HG02840 (cell line): ENCODE measurements around the gene AUTS2.

Source experiments
- ATAC-seq: cut with Tn5 transposase; IDR thresholded peaks from one replicate; pipeline ENCODE4 v1.9.1; 2021; ENCODE audit warnings: mild to moderate bottlenecking, moderate library complexity, moderate number of reproducible peaks; ENCODE audit not compliant: unreplicated experiment, low FRiP score

Gene AUTS2

DNA sequence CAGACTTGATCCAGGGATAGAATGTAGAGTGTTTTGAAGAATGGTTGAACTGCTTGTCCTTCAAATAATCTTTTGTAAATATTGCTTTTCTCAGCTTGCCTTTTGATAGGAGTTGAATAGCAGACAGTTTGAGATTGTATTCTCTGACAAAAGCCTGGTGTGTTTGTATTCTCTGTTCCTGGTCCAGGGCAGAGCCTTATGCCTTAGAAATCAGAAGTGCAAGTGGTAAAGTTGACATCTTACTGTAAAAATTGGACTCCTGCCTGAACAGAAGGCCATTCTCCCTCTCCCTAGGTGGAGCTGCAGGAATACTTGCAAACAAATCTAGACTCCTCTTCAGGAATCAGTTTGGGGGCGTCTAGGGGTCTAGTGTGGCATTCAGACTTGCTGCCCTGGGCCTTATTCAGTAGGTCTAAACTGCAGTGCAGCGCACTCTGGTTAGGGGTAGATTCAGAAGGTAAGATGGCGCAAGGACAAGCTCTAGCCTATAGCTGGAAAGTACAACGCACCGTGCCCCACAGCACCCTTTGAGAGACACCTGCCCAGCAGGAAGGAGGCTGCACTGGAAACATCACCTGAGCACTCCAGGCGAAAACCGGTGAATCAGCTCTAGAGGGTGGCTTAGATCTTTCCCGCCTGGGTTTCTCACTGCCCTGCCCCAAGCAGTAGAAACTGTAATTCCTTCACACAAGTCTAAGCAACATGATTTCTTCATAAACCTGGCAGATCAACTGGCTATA, 925.1 kb downstream of the AUTS2 start:
- ATAC-seq: no peak

DNA sequence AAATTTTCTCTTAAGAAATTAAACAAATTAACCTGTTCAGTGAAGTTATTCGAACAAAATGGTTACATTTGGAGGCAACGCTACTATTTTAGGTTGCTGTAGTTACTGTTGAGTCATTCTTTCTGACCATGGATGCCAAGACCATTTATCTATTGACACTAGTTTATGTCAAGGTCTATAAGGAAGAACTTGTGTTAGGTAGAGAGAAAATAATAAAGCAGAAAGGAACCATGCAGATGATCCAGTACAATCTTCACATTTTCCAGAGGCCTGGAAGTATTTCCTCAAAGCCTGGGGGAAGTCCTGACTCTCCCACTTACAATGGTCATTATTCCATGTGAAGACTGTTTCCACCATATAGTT, 925.7 kb downstream of the AUTS2 start:
- ATAC-seq: no peak

DNA sequence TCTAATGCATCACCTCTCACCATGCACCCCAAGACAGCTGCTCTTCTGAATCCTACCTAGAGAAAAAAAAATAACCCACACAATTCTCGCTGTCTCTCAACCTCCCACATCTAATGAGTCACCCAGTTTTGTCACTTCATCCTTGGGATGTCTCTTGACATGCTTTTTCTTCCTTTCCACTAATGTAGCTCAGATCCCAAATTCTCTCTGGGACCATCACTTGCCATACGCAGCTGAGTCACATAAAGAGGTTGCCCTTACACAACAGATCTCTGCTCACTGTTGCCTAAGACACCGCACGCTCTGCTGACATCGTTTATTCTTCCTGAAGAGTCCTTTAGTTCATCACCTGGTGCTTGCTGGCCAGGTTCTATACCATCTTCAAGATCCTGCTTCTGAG, 927.7 kb downstream of the AUTS2 start:
- no peak for ATAC-seq

DNA sequence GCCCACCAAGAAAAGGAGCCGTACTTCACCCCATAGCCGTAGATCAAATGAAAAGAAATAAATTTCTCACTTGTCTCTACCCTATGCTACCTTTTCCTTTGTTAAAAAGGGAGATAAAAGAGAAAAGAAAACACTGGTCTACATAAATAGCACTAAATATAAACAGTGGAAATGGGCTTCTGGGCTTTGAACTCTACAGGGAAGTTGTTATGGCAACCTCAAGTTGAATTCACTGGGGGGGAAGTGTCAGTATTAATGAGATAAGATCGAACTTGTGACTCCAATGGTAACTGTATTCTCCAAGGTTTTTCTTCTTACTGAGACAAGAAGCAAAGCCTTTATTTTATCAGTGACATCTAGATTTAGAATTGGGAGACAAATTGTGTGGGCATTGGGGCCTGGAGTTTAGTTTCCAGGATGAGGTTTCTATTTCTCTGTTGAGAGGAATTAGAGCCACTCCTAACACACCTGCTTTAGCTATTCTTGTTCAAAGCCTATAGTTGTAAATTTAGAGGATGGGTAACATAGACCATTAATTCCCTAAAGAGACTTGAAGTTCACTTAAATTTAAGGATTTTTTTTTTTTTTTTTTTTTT, 929.3 kb downstream of the AUTS2 start:
- no peak for ATAC-seq

DNA sequence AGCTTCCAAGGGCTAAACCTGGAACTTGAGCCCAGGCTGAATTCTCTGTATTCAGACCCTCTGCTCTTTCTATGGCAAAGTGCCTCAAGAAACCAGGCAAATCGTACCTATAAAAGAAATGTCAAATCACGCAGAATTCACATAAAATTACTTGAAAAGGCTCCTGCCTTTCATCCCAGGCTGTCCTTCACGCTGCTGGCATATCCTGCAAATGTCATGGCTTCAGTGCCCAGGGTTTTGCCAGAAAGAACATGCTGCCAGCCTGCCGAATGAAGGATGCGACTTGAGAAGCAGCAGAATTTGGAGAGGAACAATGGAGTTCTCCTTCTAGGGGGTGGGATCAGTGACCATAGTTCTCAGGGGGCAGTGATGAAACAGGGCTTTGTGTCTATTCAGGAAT, 931.2 kb downstream of the AUTS2 start:
- ATAC-seq: no peak

DNA sequence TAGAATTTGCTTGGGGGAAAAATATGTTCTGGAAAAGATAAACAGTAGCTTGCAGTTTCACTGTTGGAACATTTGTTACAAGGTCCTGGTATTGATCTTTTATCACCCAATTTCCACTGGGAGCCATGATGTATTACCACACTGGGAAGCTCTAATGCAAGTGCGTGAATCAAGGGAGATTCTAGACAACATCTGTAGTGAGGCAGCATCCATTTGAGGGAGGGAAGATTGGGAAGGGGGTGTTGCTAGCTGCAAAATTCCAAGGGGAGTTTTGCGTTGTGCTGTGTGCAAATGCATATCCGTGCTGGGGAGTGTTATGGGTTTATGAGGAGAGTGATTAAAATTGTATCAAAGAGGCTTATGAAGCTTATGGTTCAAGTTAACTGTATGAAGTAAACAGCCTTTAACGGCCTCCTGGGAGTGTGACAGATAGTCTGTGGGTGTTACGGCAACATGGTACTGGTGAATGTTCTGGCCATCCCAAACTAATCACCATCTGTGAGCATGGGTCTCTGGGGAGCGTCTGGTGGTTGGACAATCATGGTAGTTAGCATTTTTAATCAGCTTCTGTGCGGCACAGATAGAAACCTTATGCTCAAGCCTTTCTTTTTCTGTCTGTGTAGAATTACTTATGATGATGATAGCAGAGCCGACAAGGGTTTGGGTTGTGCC, 931.8 kb downstream of the AUTS2 start:
- ATAC-seq: no peak

DNA sequence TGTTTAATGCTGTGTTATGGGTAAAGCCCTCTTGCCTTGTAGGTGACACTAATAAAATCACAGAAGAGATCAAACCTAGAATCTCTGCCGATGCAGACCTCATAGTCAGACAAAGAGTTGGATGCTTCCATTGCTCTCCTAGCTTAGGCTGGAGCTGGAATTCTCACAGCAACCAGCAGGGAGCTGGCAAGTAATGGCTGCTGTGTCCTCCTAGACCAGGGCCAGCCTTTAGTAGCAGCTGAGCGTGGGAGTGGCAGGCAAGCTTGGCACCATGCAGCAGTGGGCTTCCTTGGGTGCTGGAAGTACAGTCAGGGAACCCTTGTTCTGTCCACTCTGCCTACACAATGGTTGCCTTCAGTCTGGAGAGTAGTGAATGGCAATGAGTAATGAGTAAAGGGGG, 935.3 kb downstream of the AUTS2 start:
- ATAC-seq: no peak

DNA sequence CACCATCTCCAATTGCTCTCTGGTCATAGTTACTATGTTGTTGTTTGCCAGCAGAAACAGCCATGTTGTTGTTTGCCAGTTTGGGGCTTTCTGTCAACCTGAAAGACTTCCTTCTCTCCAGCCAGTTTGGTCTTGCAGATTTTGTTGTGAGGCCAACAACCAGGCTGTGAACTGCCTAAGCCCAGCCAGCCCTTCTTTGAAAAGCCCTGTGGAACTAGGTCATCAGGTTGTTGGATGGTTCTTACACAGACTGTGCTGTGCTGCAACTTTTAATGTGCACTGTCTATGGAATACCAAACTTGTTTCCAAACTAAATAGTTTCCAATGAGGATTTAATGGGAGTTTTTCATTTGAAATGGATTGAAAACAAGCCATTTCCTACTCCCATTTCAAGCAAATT, 940.9 kb downstream of the AUTS2 start:
- ATAC-seq: no peak

DNA sequence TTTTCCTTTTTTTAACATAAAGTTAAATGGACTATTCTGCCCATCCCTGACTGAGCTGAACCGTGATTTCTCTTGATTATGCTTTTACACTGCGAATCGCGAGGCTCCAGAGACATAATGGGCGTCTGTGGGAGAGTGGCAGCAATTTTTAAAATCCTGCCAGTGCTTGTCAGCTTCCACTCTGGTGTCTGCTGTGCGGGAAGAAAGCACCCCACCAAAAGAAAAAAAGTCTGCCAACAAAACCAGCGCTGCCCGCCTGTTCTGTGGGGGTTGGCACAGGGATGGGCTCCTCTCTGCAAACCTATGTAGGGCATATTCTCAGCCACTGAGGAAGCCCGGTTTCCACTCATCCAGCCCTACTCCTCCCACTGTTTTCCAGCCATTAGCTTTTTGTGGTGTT, 941.3 kb downstream of the AUTS2 start:
- no peak for ATAC-seq

DNA sequence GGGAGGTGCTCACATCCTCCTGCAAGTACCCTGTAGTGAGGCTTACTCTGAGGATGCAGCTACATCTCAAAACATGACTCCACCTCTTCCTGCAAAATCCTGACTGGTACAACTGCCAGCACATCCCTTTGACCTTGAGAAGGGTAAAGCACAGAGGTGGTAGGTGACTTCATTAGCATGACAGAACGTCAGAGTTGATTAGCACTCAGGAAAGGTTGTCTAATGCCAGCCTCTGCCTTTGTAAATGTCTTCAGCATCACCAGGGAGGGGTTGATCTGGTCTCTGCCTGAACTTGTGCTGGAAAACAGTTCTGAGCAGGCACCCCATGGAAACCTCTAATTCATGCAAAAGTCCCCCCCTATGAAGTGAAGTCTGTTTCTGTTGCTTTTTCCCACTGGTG, 942.4 kb downstream of the AUTS2 start:
- ATAC-seq: no peak

DNA sequence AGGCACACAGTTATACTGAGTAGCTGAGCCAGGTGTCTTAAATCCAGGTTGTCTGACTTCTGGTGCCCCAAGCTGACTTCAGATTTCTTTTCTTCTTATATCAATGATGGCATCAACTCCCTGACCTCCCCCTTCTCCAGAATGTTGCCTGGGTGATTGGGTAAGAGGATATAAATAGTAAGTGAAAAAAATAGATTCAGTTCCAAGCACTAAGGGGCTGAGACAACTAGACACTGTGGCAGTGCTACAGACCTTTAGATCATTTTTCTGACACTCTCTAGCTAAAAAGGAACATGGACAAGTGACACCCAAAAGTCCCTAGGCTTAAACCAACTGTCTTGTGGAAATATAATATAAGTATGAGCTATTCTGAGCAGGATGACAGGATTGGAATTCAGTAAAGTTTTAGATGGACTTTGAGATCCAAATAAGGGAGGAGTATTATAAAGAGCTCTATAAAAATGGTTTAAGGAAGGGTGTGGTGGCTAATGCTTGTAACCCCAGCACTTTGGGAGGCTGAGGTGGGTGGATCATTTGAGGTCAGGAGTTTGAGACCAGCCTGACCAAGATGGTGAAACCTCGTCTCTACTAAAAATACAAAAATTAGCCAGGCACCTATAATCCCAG, 944.6 kb downstream of the AUTS2 start:
- ATAC-seq: no peak

DNA sequence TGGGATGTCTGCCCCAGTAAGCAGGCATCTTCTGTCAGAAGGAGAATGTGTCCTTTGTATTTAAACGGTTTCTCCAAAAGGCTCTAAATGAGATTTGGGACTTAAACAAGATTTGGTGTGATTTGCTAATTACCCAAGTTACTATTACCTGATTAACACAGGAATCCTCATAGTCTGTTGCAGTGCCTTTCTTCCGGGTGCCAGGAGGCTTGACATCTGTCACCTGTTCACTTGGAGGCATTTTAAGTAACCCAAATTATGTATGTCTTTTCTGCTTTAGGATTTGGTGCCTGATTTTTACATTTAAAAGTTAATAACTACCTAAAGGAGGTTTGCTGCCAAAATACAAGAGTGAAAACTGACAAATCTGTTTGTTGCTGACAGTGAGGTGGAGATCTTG, 945.7 kb downstream of the AUTS2 start:
- ATAC-seq: no peak

DNA sequence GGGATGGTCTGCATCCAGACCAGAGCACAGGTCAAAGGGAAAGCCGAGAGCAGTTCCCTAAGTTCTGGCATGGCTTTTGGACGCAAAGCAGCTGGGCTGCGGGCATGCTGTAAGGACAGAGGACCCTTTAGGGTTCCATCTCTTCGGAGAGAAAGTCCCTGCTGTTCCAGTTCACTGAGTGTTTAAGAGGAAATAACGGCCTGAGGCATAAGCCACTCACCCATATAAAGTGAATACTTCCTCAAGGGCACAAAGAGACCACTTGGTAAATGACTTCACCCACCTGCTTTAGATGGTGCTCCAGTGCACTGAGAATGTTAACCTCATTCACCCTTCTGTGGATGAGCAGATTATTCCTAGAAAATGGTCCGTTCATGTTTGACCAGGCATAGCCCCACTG, 946.9 kb downstream of the AUTS2 start:
- no peak for ATAC-seq

DNA sequence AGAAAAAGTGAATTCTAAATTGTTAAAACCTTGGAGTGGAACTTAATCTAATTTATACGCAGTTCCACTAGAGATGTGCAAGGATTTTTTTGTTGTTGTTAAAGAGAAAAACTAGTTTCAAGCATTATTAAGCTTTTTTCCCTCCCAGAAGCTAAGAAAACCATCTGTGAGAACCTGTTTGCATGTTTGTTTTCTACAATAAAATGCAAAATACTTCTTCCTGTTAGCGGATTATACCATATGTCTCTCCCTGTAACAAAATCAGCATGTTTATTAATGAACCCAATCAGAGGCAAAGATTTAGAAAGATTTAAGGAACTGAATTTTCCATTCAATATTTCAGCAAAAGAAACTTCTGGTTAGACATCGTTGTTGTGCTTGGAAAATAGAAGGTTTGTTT, 953.9 kb downstream of the AUTS2 start:
- no peak for ATAC-seq

DNA sequence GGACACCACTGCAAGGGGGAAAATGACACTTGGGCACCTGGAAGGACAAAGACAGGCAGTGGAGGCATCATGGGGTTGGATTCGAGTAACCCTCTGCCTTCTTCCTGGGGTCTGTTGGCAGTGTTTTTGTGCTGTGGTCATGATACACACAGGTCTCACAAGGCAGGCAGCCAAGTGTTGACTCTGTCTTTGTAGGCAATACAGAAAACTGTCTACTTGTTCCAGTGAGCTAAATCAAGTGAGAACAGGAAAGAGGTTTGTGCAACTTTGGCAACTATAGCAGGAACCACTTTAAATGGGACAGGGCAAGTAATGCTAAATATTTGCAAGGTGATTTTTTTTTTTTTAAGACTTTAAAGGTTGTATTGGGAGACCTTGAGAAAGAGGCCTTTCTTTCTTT, 955.1 kb downstream of the AUTS2 start:
- ATAC-seq: no peak

DNA sequence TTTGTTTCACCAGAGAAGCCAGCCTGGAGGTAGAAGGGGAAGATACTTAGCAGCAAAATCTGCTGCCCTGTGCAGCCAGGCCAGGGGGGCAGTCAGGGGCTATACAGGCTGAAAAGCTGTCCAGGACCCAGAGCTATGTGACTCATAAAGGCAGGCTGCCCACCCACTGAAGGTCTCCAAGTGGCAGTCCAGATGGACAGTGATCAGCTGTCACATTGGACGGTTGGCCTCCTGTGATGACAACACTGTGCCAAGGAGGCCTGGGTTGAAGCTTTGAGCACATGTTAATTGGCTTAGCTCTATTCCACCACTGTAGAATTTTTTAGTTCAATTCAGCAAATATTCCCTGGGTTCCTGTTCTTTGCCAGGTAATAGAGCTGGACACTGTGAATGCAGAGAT, 956.4 kb downstream of the AUTS2 start:
- no peak for ATAC-seq

DNA sequence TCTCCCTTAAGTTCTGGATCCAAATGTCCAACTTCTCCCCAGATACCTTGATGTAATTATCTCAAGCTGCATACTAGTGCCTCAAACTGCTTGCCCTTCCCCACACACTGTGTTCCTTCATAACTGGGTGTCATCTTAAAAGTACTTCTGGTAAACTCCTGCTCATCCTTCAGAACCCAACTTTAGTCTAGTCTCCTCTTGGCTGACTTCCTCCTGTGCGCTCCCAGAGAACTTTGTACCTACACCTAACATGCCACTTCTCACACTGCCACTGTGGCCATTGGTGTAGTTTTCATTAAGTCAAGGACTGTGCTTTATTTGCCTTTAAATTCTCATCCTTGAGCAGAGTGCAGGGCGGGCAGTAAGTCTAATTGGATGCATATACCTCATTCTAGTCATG, 958.5 kb downstream of the AUTS2 start:
- no peak for ATAC-seq

DNA sequence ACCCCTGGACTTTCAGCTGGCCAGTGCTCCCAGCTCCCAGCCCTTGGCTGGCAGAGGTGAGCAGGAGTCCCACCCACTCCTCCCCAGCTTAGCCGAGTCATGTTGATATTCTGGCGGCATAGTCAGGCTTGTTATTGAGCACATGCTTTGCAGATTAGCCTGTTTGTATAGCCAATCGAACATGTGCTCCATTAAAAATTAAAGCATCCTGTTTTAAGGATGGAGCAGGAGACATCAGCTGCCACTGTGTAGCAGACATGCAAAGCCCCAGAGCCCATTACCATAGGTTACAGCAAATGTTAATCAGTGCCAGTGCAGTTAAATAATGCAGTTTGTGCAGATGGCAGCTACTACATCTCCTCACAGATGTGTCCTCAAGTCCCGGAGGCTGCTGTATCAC, 959.1 kb downstream of the AUTS2 start:
- no peak for ATAC-seq

DNA sequence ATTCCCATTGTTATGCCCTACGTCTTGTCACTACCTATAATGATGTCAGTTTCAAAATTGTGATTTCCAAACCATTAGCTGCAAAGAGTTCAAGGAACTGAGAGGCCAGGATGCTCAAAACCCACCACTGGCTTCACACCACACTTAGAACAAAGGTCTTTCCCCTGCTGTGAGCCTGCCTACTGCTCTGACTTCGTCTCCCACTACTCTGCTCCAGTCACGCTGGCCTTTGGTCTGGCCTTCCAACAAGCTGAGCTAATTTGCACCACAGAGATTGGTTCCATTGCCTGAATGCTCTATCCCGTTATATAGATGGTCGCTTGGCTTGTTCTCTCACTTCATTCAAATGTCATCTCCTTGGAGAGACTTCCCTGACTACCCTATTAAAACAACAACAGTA, 961.5 kb downstream of the AUTS2 start:
- no peak for ATAC-seq

DNA sequence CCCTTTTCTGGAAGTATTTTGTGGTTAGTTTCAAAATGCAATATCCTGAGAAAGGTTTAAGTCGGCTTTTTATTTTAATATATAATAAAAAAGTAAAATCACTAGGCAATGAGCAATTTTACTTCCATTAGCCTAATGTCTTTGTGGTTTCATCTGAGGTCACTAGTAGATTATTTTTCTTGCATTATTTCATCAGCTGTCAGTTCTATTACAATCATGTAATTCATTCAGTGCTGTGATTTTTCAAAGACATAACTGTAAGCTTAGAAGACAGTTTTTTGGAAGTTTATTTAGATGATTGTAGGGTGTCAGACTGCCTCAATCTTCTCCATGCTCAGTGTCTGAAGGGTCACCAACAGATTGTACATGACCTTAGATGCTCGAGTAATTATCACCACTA, 965.7 kb downstream of the AUTS2 start:
- ATAC-seq: no peak

DNA sequence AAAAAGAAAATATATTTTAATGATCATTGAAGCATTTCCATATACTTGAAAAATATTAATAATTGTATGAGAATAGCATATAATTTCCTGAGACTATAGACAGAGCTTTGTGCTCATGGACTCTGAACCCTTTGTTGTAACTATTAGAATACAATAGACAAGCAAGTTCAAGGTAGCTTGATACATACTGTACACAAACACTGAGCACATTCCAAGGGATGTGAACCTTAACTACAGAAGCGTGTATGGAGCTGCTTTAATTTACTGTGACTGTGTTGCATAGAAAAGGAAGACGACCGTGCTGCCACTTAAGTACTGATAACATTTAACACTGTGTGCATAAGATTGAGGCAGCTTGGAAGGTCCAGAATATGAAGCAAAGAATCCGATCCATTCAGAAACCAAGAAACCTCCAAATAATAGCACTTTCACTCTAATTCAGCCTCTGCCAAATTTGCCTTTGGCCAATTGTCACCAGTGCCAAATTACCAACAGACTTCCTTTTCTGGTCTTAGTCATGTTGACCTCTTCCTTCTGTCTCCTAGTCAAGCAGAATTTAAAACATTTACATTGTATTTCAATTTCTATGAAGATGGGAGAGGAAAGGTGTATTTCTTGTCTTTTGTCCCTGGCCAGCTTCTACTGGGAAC, 967.6 kb downstream of the AUTS2 start:
- no peak for ATAC-seq
